WI38 (cell line): ENCODE data around the gene DCC.

Source experiments
- H3K4me3 ChIP-seq: 2 replicates; pipeline ENCODE4 v1.5.1; 2011; ENCODE audit warnings: low read depth, mild to moderate bottlenecking, control low read depth, low read length
- TF ChIP-seq, protein P1 (sequence below): IDR thresholded peaks from 2 replicates; pipeline ENCODE4 v1.5.1; 2012; ENCODE audit warnings: low read depth, mild to moderate bottlenecking, control low read depth, low read length

Gene DCC

DNA sequence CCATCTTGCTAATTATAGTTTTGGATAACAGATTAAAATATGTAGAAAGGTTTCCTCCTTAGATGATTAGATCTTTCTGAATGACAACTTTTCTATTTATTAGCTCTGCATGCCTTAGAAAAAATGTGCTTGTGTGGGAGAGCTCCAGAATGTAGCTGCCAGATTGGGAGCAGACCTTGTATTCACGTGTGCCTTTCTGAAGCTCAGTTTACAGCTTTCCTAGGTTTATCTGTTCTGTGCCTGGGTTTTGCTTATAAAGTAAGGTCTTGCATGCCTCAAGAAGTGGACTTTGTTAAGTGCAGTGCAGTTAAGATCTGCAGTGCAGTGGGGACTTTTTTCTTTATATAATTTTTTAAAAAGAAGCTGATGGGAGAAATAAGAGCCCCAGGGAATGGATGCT is 179.0 kb downstream of the DCC start:
- no peak overlapping the region for H3K4me3 ChIP-seq
- TF ChIP-seq, protein P1, sequence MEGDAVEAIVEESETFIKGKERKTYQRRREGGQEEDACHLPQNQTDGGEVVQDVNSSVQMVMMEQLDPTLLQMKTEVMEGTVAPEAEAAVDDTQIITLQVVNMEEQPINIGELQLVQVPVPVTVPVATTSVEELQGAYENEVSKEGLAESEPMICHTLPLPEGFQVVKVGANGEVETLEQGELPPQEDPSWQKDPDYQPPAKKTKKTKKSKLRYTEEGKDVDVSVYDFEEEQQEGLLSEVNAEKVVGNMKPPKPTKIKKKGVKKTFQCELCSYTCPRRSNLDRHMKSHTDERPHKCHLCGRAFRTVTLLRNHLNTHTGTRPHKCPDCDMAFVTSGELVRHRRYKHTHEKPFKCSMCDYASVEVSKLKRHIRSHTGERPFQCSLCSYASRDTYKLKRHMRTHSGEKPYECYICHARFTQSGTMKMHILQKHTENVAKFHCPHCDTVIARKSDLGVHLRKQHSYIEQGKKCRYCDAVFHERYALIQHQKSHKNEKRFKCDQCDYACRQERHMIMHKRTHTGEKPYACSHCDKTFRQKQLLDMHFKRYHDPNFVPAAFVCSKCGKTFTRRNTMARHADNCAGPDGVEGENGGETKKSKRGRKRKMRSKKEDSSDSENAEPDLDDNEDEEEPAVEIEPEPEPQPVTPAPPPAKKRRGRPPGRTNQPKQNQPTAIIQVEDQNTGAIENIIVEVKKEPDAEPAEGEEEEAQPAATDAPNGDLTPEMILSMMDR: no peak

DNA sequence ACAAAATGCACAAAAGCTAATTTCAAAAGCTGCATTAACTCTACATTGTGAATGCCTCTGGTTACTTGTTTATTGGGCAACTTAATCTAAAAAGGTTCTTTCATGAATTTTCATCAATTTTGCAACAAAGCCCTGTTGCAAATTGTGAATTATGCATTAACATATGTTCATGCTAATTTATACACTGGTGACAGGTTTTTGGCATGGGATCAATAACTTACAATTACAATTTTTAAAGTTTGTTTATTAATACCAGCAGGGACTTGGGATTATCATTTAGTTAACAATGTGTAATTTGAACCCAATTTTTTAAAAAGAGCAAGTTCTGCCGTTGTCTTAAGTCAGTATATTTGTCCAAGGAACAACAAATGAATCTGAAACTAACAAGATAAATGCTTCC is 183.6 kb downstream of the DCC start:
- no peak overlapping the region for H3K4me3 ChIP-seq
- TF ChIP-seq, protein P1: no peak

DNA sequence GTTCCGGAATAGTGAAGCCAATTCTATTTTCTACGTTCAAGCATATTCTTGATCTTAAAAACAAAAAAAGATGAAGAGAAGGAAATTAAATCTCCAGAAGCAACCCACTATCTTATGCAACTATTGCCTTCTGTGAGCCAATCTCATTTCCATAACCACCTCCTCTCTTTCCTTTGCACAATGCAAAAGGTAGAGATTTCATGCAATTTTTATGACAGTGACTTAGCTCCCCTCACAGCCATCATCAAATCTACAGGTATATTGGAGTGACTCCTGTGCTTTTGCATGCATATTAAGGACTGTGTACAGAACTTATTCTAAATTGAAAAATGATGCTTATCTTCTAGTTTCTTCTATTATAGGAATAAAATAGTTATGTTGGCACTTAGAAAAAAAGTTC is 191.8 kb downstream of the DCC start:
- H3K4me3 ChIP-seq: no peak overlapping the region
- TF ChIP-seq, protein P1: no peak

DNA sequence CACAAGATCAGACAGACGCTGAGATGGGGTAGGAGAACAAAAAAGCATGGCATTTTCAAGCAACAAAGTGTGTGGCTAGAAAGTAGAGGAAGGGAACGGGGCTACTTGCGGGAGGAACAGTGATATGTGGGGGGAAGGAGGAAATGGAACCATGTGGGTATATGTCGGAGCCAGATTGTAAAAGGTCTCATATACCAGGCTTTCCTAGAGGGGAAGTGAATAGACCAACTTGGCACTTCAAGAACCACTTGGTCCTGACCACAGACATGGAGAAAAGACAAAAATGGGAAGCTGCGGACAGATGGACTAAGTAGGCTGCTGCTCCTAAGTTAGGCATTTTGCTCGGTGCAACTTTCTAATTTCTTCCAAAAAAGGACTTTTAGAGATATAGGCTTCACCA is 196.0 kb downstream of the DCC start:
- TF ChIP-seq, protein P1: no peak

DNA sequence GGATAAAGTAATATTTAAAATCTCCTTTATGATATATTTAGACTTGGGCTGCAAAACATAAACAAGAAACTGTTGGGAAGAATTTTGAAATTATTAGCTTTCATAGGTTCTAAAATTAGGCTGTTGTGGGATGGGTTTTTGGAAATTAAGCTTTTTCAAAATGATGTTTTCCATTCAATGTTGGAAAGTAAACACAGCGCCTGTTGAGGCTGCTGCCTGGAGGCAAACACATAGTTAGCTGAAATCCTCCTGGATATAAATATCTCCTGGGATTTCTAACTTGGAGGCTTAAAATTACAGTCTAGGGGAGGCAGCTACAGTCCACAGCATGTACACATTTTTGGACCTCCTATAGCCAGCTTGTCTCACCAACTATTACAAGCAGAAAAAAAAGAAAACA is 197.3 kb downstream of the DCC start:
- no peak overlapping the region for H3K4me3 ChIP-seq
- TF ChIP-seq, protein P1: no peak

More for the DNA sequence above, 196.0 kb downstream of the DCC start:
- H3K4me3 ChIP-seq: no peak overlapping the region

DNA sequence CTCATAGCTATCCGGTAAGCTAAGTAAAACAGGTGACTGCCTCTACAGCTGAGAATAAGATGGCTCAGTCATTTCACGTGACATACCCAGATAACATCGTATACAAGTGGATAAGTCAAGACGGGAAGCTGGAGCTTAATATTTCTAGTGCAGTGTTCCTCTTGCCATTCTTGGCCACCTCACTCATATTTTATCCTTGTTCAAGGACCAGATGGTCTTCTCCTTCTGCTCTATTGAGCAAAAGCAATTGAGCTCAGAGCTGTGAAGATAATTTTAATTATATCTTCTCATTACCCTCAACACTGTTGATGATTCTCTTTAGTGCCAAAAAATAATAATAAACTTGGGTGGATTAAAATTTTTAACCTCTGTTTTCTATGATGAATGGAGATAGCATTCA is 201.1 kb downstream of the DCC start:
- TF ChIP-seq, protein P1: no peak
- H3K4me3 ChIP-seq: no peak overlapping the region

DNA sequence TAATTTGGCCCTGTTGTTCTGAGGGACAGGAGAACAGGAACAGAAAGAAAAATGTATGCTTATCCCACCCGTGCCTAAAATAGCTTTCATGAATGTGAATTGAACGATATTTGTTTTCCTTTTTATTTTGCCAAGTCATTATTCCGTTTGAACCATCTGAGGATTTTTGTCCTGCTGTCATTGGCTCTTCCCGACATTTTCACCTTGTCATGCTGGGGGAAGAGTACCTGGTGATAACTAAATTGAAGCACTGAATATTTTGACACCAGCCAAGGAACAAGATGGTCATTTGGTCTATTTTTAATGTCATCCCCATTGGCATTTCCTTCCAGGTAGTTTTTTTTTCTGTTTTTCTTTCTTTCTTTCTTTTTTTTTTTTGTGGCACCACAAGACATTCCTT is 204.1 kb downstream of the DCC start:
- TF ChIP-seq, protein P1: no peak
- no peak overlapping the region for H3K4me3 ChIP-seq
